Embryonic facial prominence (tissue), 1 donor: ENCODE measurements around the gene RFX8.
"Not testable (repeated sequence)": the region's sequence is repeated elsewhere in the genome, so short reads cannot be mapped to it uniquely, and the experiment has no call there.

Experiments
- DNase-seq: peaks from one replicate; pipeline ENCODE4 v3.0.0-alpha.2; 2016; ENCODE audit errors: extremely low spot score

Gene RFX8

GRCh38 chr2:101440127-101440738 lies 34.7 kb downstream of the RFX8 start:
- no peak for DNase-seq

- DNase-seq = no peak
These were observed 35.2 kb downstream of the RFX8 start for GRCh38 chr2:101439716-101440115.

GRCh38 chr2:101438555-101438954 lies 36.4 kb downstream of the RFX8 start:
- not testable (repeated sequence) for DNase-seq

GRCh38 chr2:101435001-101435862 lies 39.7 kb downstream of the RFX8 start:
- peak; percentile 62 for DNase-seq

GRCh38 chr2:101433465-101433864 lies 41.4 kb downstream of the RFX8 start:
- DNase-seq = no peak

DNA sequence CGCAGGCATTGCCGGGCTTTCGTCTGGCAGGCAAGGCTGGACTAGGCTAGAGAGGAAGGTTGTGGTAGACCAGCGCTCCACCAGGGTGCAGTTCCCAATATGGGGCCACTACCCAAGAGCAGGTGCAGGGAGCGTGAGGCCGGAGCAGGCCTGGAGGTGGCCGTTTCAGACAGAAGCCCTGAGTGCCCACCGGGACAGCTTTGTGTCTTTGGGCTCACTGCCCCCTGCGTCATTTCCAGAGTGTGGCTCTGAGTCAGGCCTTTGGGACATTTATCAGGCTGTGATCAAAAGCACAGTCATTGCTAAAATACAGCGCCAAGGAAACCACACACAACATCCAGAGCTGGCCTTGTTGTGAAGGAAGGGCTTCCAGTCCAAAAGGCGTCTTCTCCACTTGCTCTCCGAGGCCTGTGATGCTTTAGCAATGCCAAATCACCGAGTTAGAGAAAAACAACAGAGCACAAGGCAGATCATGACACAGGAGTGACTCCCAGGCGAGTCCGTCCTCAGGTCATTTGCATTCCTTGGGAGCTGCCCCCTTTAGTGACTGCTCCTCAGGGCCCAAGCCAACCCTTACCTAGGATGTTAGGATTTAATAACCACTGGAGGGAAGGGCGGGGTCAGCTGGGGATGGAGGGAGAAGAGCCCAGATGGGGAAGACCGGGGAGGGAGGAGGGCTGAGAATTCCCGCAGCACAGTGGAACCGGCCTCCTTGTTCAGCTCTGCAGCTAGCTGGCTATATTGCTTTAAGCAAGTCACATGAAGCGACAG lies 42.3 kb downstream of the RFX8 start:
- no peak for DNase-seq

- DNase-seq = no peak
These were observed 43.4 kb downstream of the RFX8 start for GRCh38 chr2:101431486-101431885.

DNA sequence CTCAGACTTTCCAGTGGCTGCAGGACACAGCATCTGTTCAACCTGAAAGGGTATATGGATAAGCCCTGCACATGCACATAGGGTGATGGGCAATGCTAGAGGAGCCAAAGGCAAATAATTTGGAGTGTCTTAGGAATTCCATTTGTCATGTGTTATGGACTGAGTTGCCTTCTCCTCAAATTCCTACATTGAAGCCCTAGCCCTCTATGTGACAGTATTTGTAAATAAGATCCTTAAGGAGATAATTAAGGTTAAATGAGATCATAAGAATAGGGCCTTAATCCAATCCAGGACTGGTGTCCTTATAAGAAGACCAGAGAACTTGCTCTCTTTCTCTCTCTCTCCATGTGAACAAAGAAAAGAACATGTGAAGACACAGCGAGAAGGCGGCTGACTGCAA lies 44.8 kb downstream of the RFX8 start:
- DNase-seq = no peak

- DNase-seq = no peak
These were observed 45.5 kb downstream of the RFX8 start for GRCh38 chr2:101429453-101429852.

- no peak for DNase-seq
These were observed 46.3 kb downstream of the RFX8 start for GRCh38 chr2:101428422-101429176.

DNA sequence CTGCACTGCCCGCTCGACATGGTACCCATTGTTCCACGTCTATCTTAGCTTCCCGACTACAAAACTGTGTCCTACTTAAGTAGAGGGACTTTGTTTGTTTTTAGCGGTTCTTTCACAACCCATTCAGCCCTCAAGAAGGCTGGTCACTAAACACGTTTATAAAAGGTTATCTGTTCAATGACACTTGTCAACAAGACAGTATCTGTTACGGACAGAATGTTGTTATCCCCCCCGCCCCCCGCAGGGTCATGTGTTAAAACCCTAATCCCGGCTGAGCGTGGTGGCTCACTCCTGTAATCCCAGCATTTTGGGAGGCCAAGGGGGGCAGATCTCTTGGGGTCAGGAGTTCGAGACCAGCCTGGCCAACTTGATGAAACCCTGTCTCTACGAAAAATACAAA lies 47.2 kb downstream of the RFX8 start:
- DNase-seq = no peak

GRCh38 chr2:101427240-101427639 lies 47.7 kb downstream of the RFX8 start:
- DNase-seq = no peak

GRCh38 chr2:101426822-101427221 lies 48.1 kb downstream of the RFX8 start:
- DNase-seq = no peak

- no peak for DNase-seq
These were observed 54.3 kb downstream of the RFX8 start for GRCh38 chr2:101420623-101421022.

- DNase-seq = no peak
These were observed 55.7 kb downstream of the RFX8 start for GRCh38 chr2:101419096-101419663.

GRCh38 chr2:101418460-101419095 lies 56.3 kb downstream of the RFX8 start:
- no peak for DNase-seq

GRCh38 chr2:101416609-101417008 lies 58.3 kb downstream of the RFX8 start:
- no peak for DNase-seq

- no peak for DNase-seq
These were observed 59.0 kb downstream of the RFX8 start for GRCh38 chr2:101415884-101416283.

GRCh38 chr2:101415220-101415619 lies 59.7 kb downstream of the RFX8 start:
- no peak for DNase-seq

DNA sequence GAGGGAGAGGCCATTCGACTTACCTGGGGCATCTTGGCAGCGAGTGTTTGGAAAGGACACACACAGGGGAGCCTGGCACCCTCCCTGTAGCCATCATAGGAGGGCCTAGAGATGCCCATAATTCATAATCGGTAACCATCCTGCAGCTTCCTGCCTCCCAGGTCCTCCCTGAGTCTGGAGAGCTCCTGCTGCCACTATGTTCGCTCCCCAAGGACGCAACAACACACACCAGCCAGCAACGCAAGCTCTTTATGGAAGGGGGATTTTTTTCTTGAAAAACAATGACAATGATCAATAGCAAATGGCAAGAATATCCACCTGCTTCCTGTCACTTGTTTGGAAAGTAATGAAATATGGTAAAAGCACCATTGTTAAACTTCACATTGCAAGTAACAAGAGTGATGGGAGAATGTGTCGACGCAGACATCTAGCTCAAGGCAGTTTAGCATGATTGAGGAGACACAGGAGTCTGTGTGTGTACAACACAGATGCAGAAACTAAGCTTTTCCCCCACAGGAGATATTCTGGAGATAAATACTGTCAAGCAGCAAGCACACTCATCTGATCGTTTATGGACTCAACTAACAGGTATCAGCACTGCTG lies 62.7 kb downstream of the RFX8 start:
- no peak for DNase-seq

GRCh38 chr2:101410746-101411145 lies 64.2 kb downstream of the RFX8 start:
- DNase-seq = no peak
